Hematopoietic multipotent progenitor cell treated with erythropoietin and hydrocortisone succinate and interleukin-3 and kit ligand, for 15 days (in vitro differentiated cells): ENCODE data around the gene C15orf39.
"Not testable (repeated sequence)": the region's sequence is repeated elsewhere in the genome, so short reads cannot be mapped to it uniquely, and the experiment has no call there.

Experiments used
- DNase-seq: peaks from one replicate; pipeline ENCODE4 v3.0.0-alpha.2; 2015; ENCODE audit warnings: low spot score

Gene C15orf39

DNA sequence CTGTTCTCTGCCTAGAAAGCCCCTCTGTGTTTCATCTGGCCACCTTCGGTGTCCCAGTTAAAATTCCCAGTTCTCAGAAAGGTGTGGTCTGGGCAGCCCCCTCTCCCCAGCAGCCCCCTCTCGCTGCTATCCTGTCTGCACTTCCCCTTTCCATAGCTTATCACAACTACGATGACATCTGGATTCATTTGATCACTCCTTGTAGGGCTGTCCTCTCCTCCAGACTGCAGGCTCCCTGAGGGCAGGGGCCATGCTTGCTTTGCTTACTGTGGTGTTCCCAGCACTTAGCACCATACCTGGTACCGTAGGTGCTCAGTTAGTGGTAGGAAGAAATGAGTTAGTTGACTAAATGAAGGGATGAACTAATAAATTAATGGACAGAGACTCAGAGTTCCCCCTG, 30.2 kb downstream of the C15orf39 start:
- no peak for DNase-seq

DNA sequence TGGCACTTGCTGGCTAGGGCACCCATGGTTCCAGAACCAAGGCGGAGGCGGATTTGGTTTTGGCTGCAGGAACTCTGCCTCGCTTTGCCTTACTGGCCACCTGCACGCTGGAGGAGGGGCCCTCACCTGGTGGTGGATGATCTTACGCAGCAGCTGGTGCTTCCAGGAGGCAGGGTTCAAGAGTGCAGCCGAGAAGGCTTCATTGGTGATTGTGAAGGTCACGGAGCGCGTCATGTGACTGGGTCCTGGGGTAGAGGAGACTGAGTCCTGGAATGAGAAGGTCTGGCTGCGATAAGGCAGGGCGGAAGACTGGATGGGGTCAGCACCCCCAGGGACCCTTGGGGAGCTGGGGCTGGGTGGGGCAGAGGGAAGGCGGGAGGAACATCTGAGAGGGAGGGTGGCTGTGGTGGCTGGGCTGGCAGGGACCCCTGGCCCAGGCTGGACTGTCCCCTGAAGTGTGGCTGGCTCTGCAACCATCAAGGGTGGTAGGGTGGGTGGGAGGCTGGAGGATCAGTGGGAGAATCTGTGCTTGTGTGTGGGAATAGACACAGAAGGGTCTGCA, 30.7 kb downstream of the C15orf39 start:
- no peak for DNase-seq

DNA sequence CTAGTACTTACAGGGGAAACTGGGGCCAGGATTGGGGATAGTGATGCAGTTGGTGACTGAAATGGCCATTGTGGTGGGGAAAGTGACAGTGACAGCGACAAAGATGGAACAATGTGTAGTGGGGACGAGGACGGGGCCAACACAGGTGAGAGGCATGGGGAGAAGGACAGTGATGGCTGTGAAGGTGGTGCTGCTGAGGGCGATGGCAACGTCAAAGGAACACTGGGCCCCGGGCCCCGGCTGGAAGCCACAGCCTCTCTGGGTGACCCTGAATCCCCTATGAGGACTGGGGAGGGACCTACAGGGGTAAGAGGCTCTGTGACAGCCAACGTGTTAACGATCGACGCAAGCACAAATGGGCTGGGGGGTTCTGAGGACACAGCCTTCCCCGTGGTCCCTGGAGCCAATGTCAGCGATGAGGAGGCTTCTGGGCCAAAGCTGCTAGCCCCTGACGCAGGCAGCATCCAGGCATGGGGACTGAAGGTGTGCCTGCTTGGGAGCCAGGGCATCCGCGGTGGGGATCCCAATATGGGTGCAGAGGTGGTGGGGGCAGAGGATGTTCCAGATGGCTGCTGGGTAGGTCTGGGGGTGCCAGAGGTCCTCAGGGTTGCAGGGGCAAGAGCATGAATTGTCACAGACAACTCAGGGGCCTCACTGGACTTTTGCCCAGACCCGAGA, 31.3 kb downstream of the C15orf39 start:
- no peak for DNase-seq

DNA sequence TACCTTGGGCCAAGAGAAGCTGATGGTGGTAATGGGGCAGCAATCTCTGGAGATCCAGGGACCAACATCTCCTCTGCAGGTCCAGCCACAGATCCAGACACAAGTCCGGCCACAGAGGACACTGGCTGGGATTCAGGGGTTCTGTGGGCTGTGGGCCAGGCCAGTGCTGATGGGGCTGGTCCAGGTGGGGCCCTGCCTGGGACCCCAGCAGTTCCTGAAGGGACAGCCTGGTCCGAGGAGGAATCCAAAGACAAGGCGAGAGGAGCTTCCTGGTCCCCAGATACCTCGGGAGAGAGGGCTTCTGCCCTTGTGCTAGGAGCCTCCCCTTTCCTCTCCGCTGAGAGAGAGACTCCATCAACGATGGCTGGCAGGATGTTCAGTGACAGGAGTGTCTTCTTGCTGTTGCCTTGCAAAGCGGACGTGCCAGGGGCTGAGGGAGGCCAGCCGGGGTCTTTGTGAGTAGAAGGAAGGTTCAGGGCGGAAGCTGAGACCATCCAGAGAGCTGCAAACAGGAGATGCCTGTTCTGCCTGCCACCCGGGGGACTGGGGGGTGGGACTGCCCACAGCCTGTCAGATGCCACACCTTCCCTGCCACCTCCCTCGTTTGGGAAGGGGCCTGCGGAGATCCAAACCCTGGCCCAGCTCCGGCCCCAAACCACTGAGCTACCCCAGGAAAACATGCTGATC, 32.0 kb downstream of the C15orf39 start:
- DNase-seq, result no peak

DNA sequence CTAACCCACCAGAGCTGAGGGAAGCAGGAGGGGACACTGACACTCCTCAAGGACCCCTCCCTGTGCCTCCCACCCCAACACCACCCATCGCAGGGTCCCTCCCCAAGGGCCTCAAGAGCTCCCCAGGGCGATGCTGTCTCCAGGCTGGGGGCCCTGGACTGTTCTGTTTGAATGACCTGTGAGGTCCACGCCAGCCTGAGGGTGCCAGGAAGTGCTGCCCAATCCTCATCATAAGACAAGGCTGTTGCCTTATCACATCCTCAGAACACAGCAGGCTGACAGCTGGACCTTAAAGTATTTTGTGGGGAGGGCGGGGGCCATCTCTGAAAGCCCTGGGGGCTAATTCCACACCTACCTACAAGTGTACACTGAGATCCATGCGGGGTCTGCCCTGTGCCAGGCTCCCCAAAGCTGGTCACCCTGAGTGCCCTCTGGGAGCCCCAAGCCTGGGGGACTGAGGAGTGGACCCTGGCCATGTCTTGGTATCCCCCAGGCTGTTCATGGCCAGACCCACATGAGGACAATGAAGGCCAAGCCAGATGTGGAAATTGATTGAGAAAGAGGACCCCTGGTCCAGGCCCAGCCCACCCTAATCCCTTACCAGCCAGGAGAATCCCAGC, 32.6 kb downstream of the C15orf39 start:
- no peak for DNase-seq

DNA sequence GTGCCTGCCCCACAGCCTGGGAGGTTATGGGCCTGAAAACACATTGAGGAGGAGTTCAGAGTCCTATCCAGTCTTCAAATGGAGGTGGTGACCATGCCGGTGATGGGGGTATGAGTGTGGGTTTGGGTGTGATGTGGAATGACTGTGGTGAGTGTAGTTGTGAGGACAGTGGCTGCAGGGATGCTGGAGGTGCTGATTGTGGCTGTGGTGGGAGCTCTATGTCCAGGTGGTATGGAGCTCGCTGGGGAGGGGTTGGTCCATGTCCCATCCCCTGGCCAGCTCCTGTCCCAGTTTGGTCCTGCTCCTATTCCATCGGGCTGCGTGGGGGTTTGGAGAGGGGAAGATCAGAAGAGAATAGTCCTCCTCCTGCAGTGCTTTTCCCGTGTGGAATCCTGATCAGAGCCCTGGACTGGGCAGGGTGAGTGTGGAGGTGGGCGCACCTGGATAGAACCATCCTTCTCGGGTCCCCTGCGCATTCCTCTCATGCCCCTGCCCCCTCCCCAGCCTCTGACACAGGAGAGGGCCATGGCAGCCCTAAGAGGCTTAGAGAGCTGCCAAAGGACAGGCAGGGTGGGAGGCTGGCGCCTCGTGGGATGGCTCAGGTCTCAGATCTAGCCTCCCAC, 33.5 kb downstream of the C15orf39 start:
- DNase-seq, result no peak

DNA sequence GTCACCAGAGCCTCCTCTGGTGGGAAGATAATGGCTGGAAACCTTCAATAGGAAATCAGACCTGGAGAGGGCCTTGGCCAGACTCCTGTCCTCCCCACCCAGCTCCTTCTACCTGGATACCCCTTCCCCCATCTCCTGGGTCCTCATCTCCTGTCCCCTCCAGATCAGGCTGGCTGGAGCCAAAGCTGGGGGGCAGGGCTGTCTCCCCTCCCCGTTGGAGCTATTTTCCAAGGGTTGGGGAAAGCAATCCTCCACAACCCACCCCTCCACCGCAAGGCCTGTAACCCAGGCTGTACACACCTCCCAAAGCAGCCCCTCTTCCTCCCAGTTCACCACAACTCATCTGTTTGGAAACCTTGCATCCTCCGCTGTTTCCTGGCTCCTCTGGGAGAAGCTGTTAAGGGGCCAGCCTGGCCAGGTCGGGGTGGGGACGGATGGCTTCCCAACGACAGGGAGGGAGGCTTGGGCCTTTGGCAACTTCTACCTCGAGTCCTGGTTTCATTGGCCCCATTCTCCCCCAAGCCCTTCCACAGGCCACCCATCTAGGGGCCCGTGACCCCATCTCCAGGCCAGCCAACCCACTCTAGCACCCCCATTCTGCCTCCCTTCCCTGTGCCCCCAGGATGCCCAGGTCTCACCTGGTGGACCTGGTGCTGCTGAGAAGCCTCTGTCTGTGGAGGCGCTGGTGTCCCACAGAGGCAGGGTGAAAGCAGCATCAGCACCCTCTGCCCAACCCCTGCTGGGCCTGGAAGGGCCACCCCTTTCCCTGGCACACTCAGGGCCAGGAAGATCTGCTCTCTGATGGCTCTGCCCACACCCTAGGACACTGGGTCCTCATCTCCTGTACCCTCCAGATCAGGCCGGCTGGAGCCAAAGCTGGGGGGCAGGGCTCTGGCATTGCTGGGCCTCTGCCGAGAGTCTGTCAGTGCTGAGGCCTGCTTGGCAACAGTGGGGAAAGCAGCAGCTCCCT, 34.4 kb downstream of the C15orf39 start:
- DNase-seq, result no peak

DNA sequence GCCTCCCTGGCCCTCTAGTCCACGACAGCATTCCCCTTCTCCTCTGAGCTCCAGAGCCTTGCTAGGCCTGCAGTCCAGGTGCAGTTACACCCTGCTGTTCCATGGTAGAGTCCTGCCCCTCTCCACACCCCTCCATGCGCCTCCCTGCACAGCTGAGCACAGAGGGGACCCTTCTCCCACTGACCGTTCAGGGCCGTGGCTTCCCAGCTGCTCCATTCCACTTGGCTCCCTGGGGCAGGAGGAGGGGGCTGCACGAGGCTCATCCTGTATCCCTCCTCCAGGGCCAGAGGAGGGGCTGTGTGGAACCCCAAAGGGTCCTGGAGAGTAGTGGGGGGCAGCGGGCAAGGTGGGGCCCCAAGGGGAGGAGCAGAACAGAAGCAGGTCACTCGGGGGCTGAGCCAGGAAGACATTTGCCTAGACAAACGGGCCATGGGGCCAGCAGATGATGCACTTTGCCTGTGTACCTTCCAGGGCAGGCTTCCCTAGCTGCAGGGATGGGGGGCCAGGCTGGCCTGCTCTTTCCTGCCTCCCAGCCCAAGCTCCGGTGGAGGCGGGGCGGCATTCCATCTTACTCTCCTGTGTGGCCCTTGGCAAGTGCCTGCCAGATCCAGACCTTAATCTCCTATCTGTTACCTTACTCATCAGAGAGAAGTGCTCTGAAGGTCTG, 35.8 kb downstream of the C15orf39 start:
- no peak for DNase-seq

DNA sequence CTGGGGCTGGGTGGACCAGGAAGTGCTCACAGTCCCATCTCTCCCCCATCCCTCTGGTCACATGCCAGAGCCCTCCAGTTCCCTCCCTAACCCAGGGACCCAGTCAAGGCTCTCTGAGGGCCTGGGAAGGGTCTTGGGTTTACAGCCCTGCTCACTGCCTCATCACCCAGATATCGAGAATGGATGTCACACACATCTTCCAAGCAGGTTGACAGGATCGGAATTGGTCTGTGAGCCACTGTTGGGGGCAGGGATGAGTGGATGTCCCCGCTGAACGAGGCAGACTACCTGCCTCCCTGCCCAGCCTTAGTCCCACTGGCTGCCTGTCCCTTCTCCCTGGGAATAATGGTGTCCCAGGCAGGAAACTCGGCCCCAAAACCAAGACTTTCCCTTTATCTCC, 36.5 kb downstream of the C15orf39 start:
- no peak for DNase-seq

DNA sequence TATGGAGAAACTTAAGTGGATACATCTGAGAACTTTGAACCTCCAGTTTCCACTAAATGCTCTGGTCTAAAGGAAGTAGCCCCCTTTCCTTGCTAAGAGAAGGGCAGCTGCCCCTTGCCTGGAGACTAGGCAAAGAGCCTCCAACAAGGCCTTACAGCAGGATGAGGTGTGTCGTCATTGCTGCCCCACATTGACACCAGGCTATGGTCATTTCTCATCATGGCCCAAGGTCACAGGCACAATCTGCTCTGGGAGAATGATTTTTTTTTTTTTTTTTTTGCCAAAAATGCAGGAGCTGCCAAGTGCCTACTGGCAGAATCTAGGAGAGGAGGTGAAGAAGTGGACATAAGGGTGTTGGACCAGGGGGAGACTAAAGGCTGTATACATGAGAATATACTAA, 44.1 kb downstream of the C15orf39 start:
- DNase-seq, result not testable (repeated sequence)

DNA sequence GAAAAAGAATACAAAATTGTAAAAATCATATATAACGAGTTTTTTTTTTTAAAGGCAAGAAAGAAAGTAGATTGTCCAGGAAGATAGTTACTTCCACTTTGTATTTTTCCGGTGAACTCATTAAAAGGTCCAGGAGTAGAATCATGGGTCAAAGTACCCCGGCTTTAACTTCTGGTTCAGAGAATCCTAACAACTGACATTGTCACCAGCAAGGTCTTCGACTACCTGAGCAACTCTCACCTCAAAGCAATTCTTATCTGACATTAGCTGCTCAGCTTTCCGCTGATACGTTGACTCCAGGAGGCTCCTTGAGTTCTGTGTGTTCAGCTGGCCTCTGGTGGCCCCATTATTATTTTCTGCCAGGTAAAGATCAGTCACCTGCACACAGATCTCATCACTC, 47.3 kb downstream of the C15orf39 start:
- not testable (repeated sequence) for DNase-seq

DNA sequence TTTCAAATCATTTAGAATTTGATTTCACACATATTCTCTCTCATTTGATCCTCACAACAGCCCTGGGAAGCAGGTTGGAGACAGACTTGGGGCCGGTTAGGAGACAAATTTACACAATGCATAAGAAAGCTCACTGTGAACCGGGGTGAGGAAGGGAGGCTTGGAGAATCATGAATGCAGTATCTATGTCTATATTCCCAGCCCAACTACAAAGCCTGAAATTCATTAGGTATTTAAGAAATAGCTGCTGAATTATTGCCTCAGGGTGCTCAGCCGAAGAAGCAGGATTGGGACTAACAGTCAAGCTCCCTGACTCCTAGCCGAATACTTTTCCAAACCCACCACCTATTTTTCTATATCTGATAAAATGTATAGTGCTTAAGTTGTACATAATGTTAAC, 48.0 kb downstream of the C15orf39 start:
- no peak for DNase-seq

DNA sequence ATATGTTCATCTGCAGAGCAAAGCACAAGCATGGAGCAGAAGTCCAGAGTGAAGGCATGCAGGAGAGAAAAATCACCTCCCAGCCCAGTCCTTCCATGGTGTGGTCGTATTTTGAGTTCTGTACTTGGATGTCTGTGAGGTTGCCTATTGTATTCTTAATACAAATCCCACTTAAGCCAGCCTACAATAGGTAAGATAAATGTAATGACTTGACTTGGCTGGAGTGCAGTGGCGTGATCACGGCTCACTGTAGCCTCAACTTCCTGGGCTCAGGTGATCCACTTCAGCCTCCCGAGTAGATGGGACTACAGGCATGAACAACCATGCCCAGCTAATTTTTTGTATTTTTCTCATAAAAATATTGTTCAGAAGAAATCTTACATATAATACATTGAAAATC, 49.7 kb downstream of the C15orf39 start:
- not testable (repeated sequence) for DNase-seq

DNA sequence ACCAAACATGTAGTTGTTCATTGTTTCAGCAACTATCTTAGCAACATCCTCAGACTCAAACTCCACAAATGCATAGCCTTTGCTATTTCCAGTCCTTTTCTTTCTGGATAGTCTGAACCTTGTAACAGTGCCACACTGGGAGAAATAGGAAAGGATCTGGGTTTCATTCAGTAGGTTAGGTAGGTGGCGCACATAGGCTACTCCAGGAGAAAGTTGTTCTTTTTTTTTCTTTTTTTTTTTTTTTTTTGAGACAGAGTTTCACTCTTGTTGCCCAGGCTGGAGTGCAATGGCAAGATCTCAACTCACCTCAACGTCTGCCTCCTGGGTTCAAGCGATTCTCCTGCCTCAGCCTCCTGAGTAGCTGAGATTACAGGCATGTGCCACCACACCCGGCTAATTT, 50.6 kb downstream of the C15orf39 start:
- not testable (repeated sequence) for DNase-seq

DNA sequence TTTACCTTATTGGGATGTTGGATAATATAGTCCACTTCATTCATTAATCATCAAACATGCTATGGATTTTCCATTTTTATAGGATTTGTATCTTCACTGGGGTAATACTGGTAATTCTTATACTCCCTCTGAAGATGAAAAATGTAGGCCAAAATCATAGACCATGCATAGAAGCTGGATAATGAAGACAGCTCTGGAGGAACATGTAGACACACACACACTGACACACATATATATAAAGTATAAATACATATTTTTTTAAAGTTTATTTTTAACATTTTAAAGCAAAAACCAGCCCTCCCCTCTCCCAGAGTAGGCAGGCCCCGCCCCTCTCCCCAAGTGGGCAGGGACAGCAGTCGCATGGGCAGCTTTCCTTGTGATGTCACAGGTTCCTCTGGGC, 56.4 kb downstream of the C15orf39 start, which contains the start of gene GOLGA6C:
GOLGA6C (plus strand) TSS at position 301 of the 400 bp plus-strand sequence. CDS start 265 bp downstream, outside the sequence.
- not testable (repeated sequence) for DNase-seq

DNA sequence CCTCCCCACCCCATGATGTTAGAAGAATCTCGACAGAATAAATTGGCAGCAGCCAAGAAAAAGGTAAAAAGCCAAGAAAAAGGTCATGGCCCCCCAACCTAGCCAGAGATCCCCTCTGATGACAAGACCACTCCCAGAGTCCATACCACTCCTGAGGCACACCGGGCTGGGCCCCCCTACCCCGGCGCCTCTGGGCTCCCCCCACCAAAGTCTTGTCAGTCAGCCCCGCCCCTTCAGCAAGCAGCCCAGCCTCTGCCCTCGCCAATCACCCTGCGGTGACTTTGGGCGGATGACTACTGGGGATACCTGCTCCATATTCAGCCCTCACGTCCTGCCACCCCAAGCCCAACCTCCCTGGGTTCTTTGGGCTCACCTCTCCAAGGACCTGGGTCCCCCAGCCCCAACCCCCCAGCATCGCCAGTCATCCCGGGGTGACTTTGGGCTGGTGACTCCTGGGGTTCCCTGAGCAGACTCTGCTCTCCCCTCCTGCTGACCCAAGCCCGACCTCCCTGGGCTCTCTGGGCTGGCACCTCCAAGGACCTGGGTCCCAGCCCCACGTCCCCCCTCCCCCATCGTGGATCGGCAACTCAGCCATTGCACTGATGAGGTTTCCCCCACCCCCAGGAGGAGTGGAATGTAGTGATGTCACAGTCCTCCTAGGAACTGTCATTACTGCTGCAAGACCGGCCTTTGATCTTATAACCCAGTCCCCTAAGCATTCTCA, 57.1 kb downstream of the C15orf39 start:
- not testable (repeated sequence) for DNase-seq

DNA sequence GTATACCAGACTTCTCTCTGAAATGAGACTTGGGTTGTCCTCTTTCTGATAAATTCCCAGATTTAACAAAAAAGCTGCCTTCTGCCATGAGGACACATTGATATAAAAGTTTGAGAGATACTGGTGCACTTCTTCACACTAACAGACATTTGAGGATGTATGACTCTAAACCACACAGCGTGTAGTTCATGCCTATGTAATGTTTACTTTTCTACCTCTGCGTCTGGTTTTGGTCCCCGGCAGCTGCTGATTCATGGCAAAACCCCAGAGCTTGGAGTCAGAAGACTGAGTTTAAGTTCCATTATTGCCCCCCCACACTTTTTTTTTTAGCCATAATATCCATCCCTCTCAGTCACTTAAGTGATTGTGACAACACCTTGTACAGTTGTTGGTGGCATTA, 58.2 kb downstream of the C15orf39 start:
- DNase-seq, result not testable (repeated sequence)
